K562 (cell line): ENCODE data around the gene RBM15. TPM values are rescaled to one million over a fixed set of nuclear protein-coding genes. Genes with fewer than 3 reads are reported as not detected.

Experiments used
- ATAC-seq: fragments of 200-7000 bp; cut with Tn5 transposase; 3 replicates; pipeline ENCODE4 v1.9.1; 2020; ENCODE audit warnings: moderate library complexity
- BruUV-seq: library from RNA; stranded (reverse); fragments of 400-500 nt; replicated peaks from 2 replicates; lab custom pipeline; 2021; lab: Mats Ljungman, UMichigan
- CTCF ChIA-PET: fragments of 300-600 bp; formaldehyde crosslinking; extraction: SDS; loops from one replicate; lab custom pipeline; 2021; ENCODE audit warnings: low intra/inter-chr PET ratio; lab: Yijun Ruan, JAX
- POLR2A ChIA-PET: fragments of 300-600, 350-650 bp; sonication (Branson Sonifier 250); formaldehyde crosslinking; extraction: SDS; loops from one replicate; lab custom pipeline; 2021; ENCODE audit warnings: antibody characterized with exemption, inconsistent platforms; lab: Yijun Ruan, JAX
- DNase-seq, 4 experiments: peaks; one replicate each; pipeline versions ENCODE4 v3.0.0 to v3.0.0-alpha.2; 2011 to 2018; ENCODE audit warnings: low spot score in 3 of 4, mixed read lengths in 3 of 4; ENCODE audit errors: extremely low read depth in 1 of 4
- FAIRE-seq: peaks from 2 replicates; lab custom pipeline; 2011; peaks lifted over from hg19 to GRCh38; lab: Jason Lieb, UNC
- H2AFZ ChIP-seq: 2 replicates; pipeline ENCODE4 v1.6.0; 2011; ENCODE audit warnings: low read depth, low read length, control low read depth, inconsistent platforms
- H3K27ac ChIP-seq: fragments of 200-600 bp; 3 replicates; pipeline ENCODE4 v1.8.0; 2011; ENCODE audit warnings: low read depth, mild to moderate bottlenecking, control low read depth, inconsistent platforms, low read length, moderate library complexity, mixed read lengths; ENCODE audit errors: extremely low read depth
- H3K27me3 ChIP-seq, 2 experiments: fragments of 300-600 bp in 1 of 2; 2 replicates in 1 of 2; 3 replicates in 1 of 2; pipeline versions ENCODE4 v1.6.0 to v1.8.0; 2011; ENCODE audit warnings: inconsistent platforms in 2 of 2, low read length in 2 of 2, mild to moderate bottlenecking in 1 of 2, mixed read lengths in 1 of 2, moderate library complexity in 1 of 2; ENCODE audit not compliant: control insufficient read depth in 2 of 2, insufficient read depth in 2 of 2
- H3K36me3 ChIP-seq: fragments of 300-600 bp; 3 replicates; pipeline ENCODE4 v1.8.0; 2011; ENCODE audit warnings: mild to moderate bottlenecking, low read length, inconsistent platforms; ENCODE audit not compliant: control insufficient read depth, insufficient read depth
- H3K4me1 ChIP-seq, 2 experiments: fragments of 200-600 bp in 1 of 2; replicated peaks in 1 of 2; 2 replicates in 1 of 2; 3 replicates in 1 of 2; pipeline versions ENCODE4 v1.5.1 to v1.8.0; 2011; ENCODE audit warnings: inconsistent platforms in 2 of 2, low read length in 2 of 2, mild to moderate bottlenecking in 1 of 2, mixed read lengths in 1 of 2, moderate library complexity in 1 of 2; ENCODE audit not compliant: control insufficient read depth in 2 of 2, insufficient read depth in 2 of 2
- H3K4me2 ChIP-seq: 2 replicates; pipeline ENCODE4 v1.6.1; 2011; ENCODE audit warnings: low read length, control low read depth, inconsistent platforms, mixed read lengths; ENCODE audit not compliant: insufficient read depth
- H3K4me3 ChIP-seq: fragments of 200-600 bp; sonication (generic), shearing (Covaris generic); 2 replicates; pipeline ENCODE4 v1.5.1; 2016; ENCODE audit warnings: control low read depth, inconsistent platforms
- H3K79me2 ChIP-seq: fragments of 200-600 bp; 3 replicates; pipeline ENCODE4 v1.8.0; 2011; ENCODE audit warnings: low read length, inconsistent platforms; ENCODE audit not compliant: control insufficient read depth, insufficient read depth
- H3K9ac ChIP-seq, 2 experiments: 2 replicates each; pipeline versions ENCODE4 v1.6.0 to v1.6.1; 2011; ENCODE audit warnings: low read depth in 2 of 2, low read length in 2 of 2, control low read depth in 1 of 2, inconsistent platforms in 1 of 2, mild to moderate bottlenecking in 1 of 2, mixed read lengths in 1 of 2; ENCODE audit not compliant: insufficient read depth in 1 of 2
- H3K9me1 ChIP-seq: one replicate; pipeline ENCODE4 v1.6.0; 2011; ENCODE audit warnings: inconsistent platforms, mild to moderate bottlenecking, low read length, moderate library complexity; ENCODE audit not compliant: control insufficient read depth, insufficient read depth
- H3K9me3 ChIP-seq: replicated peaks from 2 replicates; pipeline ENCODE4 v1.5.1; 2011; ENCODE audit warnings: low read depth, low read length, inconsistent platforms; ENCODE audit not compliant: control insufficient read depth, insufficient read depth
- H4K20me1 ChIP-seq: replicated peaks from 2 replicates; pipeline ENCODE4 v1.6.1; 2011; ENCODE audit warnings: low read length, inconsistent platforms, mixed read lengths; ENCODE audit not compliant: control insufficient read depth, insufficient read depth
- CHD2 ChIP-seq: IDR thresholded peaks from 2 replicates; pipeline ENCODE4 v1.6.1; 2011; ENCODE audit warnings: low read depth, low read length
- ERF ChIP-seq: fragments of 450-650 bp; formaldehyde crosslinking; IDR thresholded peaks from 2 replicates; pipeline ENCODE4 v1.4.0; 2020; ENCODE audit warnings: mild to moderate bottlenecking, mixed read lengths
- HIVEP1 ChIP-seq: fragments of 250-450 bp; sonication (Bioruptor Pico); IDR thresholded peaks from 2 replicates; pipeline ENCODE4 v1.4.0; 2020; ENCODE audit warnings: mild to moderate bottlenecking
- JUND ChIP-seq, 2 experiments: IDR thresholded peaks; 2 replicates in 1 of 2; 3 replicates in 1 of 2; pipeline ENCODE4 v1.6.1; 2011; ENCODE audit warnings: borderline replicate concordance in 2 of 2, low read depth in 2 of 2, low read length in 2 of 2, improper control_type of control experiment in 1 of 2, missing biosample characterization in 1 of 2, missing genetic modification characterization in 1 of 2, missing genetic modification reagents in 1 of 2
- MXI1 ChIP-seq: IDR thresholded peaks from 2 replicates; pipeline ENCODE4 v1.6.1; 2011; ENCODE audit warnings: low read depth, mild to moderate bottlenecking, improper control_type of control experiment, low read length
- MYC ChIP-seq, 2 experiments: fragments of 250-450 bp in 1 of 2; sonication (Bioruptor Pico) in 1 of 2; IDR thresholded peaks; 2 replicates each; pipeline versions ENCODE4 v1.5.1 to v1.6.1; 2012 to 2021; ENCODE audit warnings: low read depth in 2 of 2, borderline replicate concordance in 1 of 2, improper control_type of control experiment in 1 of 2, low read length in 1 of 2, mild to moderate bottlenecking in 1 of 2, moderate library complexity in 1 of 2
- RFX1 ChIP-seq: fragments of 450-650 bp; IDR thresholded peaks from 2 replicates; pipeline ENCODE4 v1.6.1; 2016; ENCODE audit warnings: mild to moderate bottlenecking, moderate library complexity
- STAT5A ChIP-seq: IDR thresholded peaks from 2 replicates; pipeline ENCODE4 v1.6.1; 2012; ENCODE audit warnings: low read length, inconsistent platforms, borderline replicate concordance
- ZBTB8A ChIP-seq: fragments of 450-650 bp; IDR thresholded peaks from 2 replicates; pipeline ENCODE4 v1.6.1; 2018; ENCODE audit warnings: mild to moderate bottlenecking, moderate library complexity; ENCODE audit not compliant: partially characterized antibody
- ZFPM2 ChIP-seq: fragments of 250-450 bp; sonication (Bioruptor Pico); IDR thresholded peaks from 2 replicates; pipeline ENCODE4 v1.5.1; 2022; ENCODE audit warnings: mild to moderate bottlenecking
- ZKSCAN3 ChIP-seq: fragments of 250-450 bp; sonication (Bioruptor Pico); IDR thresholded peaks from 2 replicates; pipeline ENCODE4 v1.4.0; 2020
- ZNF436 ChIP-seq: fragments of 250-450, 450-650 bp; sonication (Bioruptor Pico); formaldehyde crosslinking; IDR thresholded peaks from 2 replicates; pipeline ENCODE4 v1.7.0; 2020; ENCODE audit warnings: mild to moderate bottlenecking
- ZNF444 ChIP-seq: fragments of 250-450 bp; sonication (Bioruptor Pico); IDR thresholded peaks from 2 replicates; pipeline ENCODE4 v1.4.0; 2020; ENCODE audit warnings: mild to moderate bottlenecking, moderate library complexity
- ZNF766 ChIP-seq: fragments of 200-800 bp; sonication (Bioruptor generic); conservative IDR thresholded peaks from 2 replicates; pipeline ENCODE4 v1.6.1; 2016; ENCODE audit warnings: missing genetic modification characterization, missing compliant biosample characterization
- WGBS: fragments of 100-300 bp; shearing (Covaris generic); methylation state at CpG from one replicate; pipeline ENCODE4 v1.1.6; 2016; ENCODE audit warnings: low coverage, mixed read lengths; ENCODE audit not compliant: insufficient coverage; ENCODE audit errors: missing lambda C conversion rate; 5-methylcytosine and 5-hydroxymethylcytosine counted together
- in situ Hi-C: fragments of 300-500 bp; cut with MboI; formaldehyde crosslinking; loops from 4 replicates; pipeline ENCODE4 v1.15.0; 2018; ENCODE audit warnings: inconsistent platforms, mixed read lengths
- intact Hi-C: fragments of 100-400 bp; cut with micrococcal nuclease; formaldehyde crosslinking; loops from 2 replicates; pipeline ENCODE4 v1.14.2; 2022
- polyA plus RNA-seq, 8 experiments: library from polyadenylated mRNA; depleted of rRNA in 4 of 8; stranded (reverse) in 5 of 8; unstranded in 3 of 8; fragments of >200 nt; fragmentation: Nextera tagmentation in 2 of 8; fragmentation: Illumina TruSeq in 1 of 8; extraction: Ambion mirVana in 2 of 8; extraction: Trizol in 1 of 8; gene quantifications; 2 replicates each; pipeline versions ENCODE4 v1.2.1 to v1.2.3, GENCODE V29; 2011 to 2014; ENCODE audit warnings: inconsistent platforms in 1 of 8, missing spikeins in 1 of 8
- total RNA-seq, 7 experiments: library from RNA; depleted of rRNA in 6 of 7; stranded (reverse); fragments of >200 nt in 6 of 7; fragmentation: Illumina TruSeq in 2 of 7; extraction: Trizol in 2 of 7; gene quantifications; 2 replicates each; pipeline versions ENCODE4 v1.2.1 to v1.2.3, GENCODE V29; 2011 to 2021; ENCODE audit warnings: low replicate concordance in 1 of 7
- TF ChIP-seq, protein P1 (sequence below): IDR thresholded peaks from 2 replicates; pipeline ENCODE4 v1.6.1; 2016; ENCODE audit warnings: missing genetic modification characterization, missing compliant biosample characterization
- TF ChIP-seq, protein P2 (sequence below): IDR thresholded peaks from 3 replicates; pipeline ENCODE4 v1.6.1; 2011; ENCODE audit warnings: borderline replicate concordance, mild to moderate bottlenecking, moderate library complexity; ENCODE audit not compliant: insufficient read length; ENCODE audit errors: extremely low read depth

The RBM15 gene
- total and polyA plus RNA-seq, 9 of the 15 experiments (the other 6 are each of a cell fraction or from before 2014, with no cell fraction given) = 2.4 to 63.4 (median 28.2) TPM

DNA sequence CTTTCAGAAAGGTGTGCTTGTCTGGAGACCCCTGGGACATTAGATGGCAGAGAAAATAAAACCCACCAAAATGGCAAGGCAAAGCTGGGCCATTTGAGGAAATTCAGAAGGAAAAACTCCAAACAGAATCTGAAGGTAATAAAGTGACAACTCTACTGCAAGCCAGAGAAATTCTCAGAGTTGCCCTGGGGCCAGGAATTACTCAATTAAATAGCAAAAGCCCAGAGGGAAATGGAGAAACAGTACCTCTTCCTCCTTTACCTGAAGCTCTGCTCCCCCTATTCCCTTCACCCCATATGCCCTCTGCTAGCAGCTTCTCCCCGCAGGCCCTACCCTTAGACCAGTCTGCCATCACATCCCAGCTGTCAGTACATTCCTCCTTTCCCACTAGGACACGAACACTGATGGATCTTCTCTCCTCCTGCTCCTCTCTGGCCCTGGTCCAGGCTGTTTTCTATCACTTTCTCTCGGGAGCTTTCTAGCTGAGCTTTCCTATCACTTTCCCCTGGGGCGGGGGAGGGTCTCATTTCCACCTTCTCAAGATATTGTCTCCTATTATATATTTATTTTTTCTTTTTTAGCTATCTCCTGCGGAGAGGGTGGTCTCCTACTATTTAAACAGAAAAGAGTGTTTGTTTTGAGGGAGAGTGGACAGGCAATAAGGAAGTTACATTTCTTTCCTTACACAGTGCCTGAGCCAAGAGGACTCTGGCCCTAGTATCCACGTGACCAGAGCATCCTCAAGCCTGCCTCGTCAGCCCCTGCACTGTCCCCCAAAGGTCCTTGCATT, 47.7 kb upstream of the RBM15 start:
- POLR2A ChIA-PET = interaction anchor here (0.6 to 3.6 kb wide), 8 partner anchors 9 to 95 kb away, joined by 3 to 15 read pairs (median 4); no protein-coding TSS in a partner anchor
- WGBS = 0% methylated on average over 7 of the region's 7 CpGs
- H3K9me3 ChIP-seq = no peaks in the 10 kb centered on the region
- TF ChIP-seq MXI1 = no peak
- TF ChIP-seq MYC (IDR thresholded peaks at IDR 0.05; ENCODE audit: low read depth, low read length) = no peak
- no peak for TF ChIP-seq MYC (CRISPR knock-in tag; IDR thresholded peaks at IDR 0.05; ENCODE audit: borderline replicate concordance, low read depth)
- TF ChIP-seq, protein P1, sequence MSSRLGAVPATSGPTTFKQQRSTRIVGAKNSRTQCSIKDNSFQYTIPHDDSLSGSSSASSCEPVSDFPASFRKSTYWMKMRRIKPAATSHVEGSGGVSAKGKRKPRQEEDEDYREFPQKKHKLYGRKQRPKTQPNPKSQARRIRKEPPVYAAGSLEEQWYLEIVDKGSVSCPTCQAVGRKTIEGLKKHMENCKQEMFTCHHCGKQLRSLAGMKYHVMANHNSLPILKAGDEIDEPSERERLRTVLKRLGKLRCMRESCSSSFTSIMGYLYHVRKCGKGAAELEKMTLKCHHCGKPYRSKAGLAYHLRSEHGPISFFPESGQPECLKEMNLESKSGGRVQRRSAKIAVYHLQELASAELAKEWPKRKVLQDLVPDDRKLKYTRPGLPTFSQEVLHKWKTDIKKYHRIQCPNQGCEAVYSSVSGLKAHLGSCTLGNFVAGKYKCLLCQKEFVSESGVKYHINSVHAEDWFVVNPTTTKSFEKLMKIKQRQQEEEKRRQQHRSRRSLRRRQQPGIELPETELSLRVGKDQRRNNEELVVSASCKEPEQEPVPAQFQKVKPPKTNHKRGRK (tag) = no peak
- no peak for TF ChIP-seq ZKSCAN3 (CRISPR knock-in tag)
- TF ChIP-seq, protein P2, sequence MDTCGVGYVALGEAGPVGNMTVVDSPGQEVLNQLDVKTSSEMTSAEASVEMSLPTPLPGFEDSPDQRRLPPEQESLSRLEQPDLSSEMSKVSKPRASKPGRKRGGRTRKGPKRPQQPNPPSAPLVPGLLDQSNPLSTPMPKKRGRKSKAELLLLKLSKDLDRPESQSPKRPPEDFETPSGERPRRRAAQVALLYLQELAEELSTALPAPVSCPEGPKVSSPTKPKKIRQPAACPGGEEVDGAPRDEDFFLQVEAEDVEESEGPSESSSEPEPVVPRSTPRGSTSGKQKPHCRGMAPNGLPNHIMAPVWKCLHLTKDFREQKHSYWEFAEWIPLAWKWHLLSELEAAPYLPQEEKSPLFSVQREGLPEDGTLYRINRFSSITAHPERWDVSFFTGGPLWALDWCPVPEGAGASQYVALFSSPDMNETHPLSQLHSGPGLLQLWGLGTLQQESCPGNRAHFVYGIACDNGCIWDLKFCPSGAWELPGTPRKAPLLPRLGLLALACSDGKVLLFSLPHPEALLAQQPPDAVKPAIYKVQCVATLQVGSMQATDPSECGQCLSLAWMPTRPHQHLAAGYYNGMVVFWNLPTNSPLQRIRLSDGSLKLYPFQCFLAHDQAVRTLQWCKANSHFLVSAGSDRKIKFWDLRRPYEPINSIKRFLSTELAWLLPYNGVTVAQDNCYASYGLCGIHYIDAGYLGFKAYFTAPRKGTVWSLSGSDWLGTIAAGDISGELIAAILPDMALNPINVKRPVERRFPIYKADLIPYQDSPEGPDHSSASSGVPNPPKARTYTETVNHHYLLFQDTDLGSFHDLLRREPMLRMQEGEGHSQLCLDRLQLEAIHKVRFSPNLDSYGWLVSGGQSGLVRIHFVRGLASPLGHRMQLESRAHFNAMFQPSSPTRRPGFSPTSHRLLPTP = no peak
- no peak for TF ChIP-seq ZBTB8A
- TF ChIP-seq CHD2 = no peak
- TF ChIP-seq ZNF444 (CRISPR knock-in tag) = no peak
- no peak for TF ChIP-seq JUND (IDR thresholded peaks at IDR 0.05; ENCODE audit: borderline replicate concordance, low read depth, low read length)
- no peak for TF ChIP-seq JUND (tag; IDR thresholded peaks at IDR 0.05; ENCODE audit: borderline replicate concordance, low read depth, low read length)
- no peak for TF ChIP-seq HIVEP1 (CRISPR knock-in tag)
- no peak for TF ChIP-seq ZFPM2 (CRISPR knock-in tag)
- no peak for TF ChIP-seq STAT5A
- no peak for TF ChIP-seq ERF (CRISPR knock-in tag)
- no peak for TF ChIP-seq ZNF436 (CRISPR knock-in tag)
- no peak for TF ChIP-seq RFX1
- no peak for TF ChIP-seq ZNF766 (CRISPR knock-in tag)
- H3K4me2 ChIP-seq = no peak overlapping the region
- no peak overlapping the region for H3K27ac ChIP-seq
- no peaks in the 10 kb centered on the region for H4K20me1 ChIP-seq
- no peak overlapping the region for H3K4me3 ChIP-seq
- CTCF ChIA-PET = no interaction called here
- no TSS peak for BruUV-seq
- peaks cover 28 to 31% of the 10 kb centered on the region in 2 experiments for H3K27me3 ChIP-seq
- H3K9me1 ChIP-seq = no peaks in the 10 kb centered on the region
- H2AFZ ChIP-seq = no peak overlapping the region
- in situ Hi-C loops (no loop called here), intact Hi-C loops (no loop called here)
- H3K36me3 ChIP-seq = no peaks in the 10 kb centered on the region
- DNase-seq = no peak
- H3K9ac ChIP-seq = no peak overlapping the region
- FAIRE-seq = no peak
- no peaks in the 10 kb centered on the region for H3K79me2 ChIP-seq
- no peaks in the 10 kb centered on the region for H3K4me1 ChIP-seq
- ATAC-seq = 0 out of 3 replicates have a peak, but pooled peaks have one; percentile 30
